Limb (tissue), 2 donors: Measurements from ENCODE around the gene CDC25B.

Experiments used
- DNase-seq, 2 donors: peaks; one replicate each; pipeline ENCODE4 v3.0.0-alpha.2; 2016; ENCODE audit errors: extremely low spot score in 2 of 2

The CDC25B gene

DNA sequence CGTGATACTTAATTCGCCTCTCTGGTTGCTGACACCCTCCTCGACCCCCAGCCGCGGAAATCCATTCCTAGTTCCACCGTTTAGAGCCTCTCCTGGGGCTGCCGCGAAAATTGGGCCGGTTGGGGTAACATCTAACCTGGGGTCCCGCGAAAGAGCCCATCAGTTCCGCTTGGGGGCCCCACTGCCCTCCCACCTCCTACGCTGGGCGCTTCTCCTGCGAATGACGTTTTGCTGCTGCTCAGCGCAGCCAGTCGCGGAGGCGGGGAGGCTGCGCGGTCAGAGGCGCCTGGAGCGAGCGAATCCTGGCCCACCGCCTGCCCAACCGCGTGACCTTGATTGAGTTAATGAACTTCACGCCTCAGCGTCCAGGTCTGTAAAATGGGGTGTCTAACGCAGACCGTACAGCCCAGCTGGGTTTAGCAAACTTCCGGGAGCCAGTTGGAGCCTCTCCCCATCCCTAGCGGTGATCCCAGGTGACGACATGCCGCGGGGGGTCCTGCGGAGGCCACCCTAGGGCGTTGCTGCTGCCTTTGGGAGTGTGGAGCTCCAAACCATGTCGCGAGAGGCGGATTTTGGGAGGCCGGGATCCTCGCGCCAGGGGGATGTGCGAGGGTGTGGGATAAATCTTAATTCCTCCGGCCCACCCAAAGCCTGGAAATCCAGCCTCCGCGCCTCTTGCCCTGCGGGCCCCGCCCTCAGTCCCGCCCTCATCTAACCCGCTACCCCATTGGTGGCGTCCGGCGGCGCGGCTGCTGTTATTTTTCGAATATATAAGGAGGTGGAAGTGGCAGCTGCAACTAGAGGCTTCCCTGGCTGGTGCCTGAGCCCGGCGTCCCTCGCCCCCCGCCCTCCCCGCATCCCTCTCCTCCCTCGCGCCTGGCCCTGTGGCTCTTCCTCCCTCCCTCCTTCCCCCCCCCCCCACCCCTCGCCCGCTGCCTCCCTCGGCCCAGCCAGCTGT is at the start of gene CDC25B:
Gene CDC25B (plus strand): TSS at position 800 of the 958 bp plus-strand sequence. CDS start 222 bp downstream, outside the sequence.
- DNase-seq, result peak; percentile 94 to 95

DNA sequence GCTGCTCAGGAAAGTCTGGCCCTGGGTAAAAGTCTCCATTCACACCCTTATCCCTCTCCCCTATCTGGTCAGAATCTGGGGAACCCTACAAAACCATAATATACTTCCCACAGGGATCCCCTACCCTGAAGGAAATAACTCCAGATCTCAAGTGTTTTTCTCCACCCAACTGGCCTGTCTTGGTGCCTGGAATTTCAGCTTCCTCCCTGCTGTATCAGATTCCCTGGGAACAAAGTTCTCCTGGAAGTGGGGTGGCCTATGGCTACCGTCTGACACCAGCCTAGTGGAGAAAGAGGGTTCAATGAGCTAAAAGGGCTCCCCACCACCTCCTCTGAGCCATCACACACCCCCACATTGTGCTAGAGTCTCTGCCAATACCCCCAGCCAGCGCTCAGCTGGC is 48.6 kb upstream of the CDC25B start:
- DNase-seq, result no peak

DNA sequence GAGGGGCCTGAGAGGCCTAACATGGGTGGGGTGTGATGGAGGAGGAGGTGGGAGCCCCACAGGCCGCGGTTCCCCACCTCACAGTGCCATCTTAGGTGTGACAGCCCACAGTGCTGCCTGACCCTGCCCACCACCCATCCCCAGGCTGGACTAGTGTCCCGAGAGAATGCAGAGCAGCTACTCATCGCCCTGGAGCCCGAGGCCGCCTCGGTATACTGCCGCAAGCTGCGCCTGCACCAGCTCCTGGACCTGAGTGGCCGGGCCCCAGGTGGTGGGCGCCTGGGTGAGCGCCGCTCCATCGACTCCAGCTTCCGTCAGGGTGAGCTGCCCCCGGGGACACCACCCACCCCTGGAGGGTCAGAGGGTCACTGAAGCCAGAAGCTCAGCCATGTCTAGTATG is 48.0 kb upstream of the CDC25B start:
- no peak for DNase-seq

DNA sequence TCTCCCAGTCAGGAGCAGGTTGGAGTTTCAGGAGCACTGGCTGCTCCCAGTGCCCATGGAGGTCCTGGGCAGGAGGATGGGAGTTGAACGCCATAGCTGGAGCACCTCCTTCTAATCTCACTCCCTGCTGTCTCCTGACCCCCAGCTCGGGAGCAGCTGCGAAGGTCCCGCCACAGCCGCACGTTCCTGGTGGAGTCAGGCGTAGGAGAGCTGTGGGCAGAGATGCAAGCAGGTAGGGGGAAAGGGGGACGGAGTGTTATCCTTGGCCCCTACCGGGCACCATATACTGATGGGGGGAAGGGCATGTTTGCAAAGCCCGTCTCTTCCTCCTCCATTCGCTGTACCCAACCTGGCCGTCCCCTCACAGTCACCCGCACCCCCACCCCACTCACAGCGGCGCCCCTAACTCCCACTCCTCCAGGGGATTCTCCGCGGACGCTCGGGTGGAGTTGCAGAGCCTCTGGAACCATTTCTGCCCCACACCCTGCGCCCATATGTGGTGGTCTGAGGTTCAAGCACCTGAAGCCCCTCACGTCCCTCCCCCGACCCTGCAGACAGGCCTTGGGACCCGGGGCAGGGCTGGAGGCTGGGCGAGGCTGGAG is 46.9 kb upstream of the CDC25B start:
- no peak for DNase-seq

DNA sequence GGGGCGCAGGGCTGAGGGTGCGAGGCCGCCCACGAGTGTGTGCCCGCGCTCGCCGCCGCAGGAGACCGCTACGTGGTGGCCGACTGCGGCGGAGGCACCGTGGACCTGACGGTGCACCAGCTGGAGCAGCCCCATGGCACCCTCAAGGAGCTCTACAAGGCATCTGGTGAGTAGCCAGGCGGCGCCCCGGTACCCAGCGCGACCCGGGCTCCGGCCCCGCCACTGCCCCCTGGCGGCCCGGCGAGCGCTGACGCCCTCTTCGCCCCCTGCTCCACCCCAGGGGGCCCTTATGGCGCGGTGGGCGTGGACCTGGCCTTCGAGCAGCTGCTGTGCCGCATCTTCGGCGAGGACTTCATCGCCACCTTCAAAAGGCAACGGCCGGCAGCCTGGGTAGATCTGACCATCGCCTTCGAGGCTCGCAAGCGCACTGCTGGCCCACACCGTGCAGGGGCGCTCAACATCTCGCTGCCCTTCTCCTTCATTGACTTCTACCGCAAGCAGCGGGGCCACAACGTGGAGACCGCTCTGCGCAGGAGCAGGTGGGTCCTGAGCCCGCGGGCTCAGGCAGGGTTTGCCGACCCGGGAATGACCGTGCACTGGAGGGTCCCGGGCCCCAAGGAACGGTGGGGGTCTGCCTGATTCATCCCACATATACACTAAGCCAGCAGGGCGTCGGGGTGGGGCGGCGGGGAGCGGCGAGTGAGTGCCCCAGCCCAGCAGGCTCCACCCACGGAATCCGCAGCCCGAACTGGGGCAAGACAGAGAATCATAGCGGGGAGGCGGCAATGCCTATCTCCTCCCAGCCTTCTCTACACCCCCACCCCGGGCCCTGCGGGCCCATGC is 46.2 kb upstream of the CDC25B start:
- peak in 1 of 2 donors; percentile 73 for DNase-seq

DNA sequence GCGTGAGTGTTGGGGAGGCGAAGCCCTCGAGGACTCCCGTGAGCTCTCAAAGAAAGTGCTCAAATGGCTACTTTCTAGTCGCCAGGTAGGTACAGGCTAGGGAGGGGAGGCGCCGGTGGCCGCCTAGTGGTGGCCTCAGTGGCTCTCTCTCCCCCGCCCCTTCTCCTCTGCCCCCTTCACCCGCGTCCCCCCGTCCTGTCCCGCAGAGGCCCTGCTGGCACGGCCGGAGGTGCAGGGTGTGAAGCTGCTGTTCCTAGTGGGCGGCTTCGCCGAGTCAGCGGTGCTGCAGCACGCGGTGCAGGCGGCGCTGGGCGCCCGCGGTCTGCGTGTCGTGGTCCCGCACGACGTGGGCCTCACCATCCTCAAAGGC is 44.8 kb upstream of the CDC25B start:
- no peak for DNase-seq

DNA sequence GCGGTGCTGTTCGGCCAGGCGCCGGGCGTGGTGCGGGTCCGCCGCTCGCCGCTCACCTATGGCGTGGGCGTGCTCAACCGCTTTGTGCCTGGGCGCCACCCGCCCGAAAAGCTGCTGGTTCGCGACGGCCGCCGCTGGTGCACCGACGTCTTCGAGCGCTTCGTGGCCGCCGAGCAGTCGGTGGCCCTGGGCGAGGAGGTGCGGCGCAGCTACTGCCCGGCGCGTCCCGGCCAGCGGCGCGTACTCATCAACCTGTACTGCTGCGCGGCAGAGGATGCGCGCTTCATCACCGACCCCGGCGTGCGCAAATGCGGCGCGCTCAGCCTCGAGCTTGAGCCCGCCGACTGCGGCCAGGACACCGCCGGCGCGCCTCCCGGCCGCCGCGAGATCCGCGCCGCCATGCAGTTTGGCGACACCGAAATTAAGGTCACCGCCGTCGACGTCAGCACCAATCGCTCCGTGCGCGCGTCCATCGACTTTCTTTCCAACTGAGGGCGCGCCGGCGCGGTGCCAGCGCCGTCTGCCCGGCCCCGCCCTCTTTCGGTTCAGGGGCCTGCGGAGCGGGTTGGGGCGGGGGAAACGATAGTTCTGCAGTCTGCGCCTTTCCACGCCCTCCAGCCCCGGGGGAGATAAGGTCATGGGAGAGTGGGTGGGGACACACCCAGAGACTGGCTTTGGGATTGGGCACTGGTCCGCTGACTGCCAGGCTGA is 44.3 kb upstream of the CDC25B start:
- peak in 1 of 2 donors; percentile 71 for DNase-seq

DNA sequence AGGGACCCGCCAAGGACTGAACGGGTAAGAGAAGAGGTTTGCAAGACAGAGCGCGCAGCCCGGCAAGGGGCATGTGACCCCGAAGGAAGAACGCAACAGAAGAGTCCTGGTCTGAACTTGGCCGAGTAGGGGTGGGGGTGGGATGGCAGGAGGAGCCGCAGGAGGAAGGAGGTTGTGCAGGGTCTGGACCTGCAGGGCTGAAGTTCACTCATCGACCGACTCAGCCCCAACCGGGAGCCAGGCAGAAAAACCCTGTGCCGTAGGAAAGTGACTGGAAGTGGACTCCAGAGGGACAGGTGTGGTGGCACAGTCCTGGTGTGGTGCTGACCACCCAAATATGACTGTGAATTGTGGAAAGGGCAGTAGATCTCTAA is 43.7 kb upstream of the CDC25B start:
- DNase-seq, result no peak

DNA sequence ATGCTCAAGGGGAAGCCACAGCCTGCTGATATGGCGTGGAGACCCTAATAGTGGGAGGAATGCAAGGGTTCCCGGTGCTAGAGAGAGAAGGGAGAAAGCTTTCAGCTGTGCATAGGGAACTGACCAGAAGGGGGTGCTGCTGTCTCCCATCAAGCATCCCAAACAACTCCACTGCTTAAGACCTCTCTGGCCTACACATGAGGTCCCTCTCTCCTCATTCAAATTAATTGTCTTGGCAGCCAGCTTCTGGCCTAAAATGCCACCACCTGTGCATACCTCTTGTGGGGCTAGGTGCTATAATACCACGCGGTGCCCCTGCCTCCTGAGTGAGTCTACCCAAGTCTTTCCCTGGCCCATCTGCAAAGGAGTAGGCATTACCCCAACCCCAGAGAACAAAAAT is 43.0 kb upstream of the CDC25B start:
- DNase-seq, result peak; percentile 75 to 76

DNA sequence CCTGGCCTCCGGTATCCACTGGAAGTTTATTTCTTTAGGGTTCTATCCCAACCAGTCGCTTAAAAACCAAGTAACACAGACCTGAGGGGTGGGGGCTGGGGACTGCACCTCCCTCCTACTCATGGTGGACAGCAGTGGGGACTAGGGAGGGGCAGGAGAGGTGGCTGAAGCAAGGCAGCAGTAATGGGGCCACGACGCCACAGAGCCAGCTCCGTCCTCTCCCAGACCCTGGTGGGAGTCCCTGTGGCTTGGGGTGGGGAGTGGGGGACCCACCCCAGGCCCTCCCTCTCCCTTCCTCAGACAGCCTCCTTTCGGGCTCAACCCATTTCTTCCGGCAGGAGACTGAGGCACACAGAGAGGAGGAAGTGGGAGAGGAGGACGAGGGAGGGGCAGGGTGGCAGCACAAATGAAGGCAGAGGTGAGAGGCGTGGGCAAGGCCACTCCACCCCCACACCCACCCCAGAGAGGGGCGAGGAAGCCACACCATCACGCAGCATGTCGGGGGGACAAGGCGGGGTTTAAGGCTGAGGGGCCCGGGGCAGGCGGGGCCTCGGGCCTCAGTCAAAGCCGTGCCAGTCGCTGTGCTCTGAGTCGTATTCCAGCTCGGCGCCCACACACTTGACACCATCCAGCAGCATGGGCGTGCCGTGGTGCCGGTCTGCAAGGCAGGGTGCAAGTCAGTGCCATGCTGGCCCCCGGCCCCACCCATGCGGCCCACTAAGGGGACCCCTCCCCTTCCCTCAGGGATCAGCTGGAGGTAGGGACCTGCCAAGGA is 42.4 kb upstream of the CDC25B start:
- DNase-seq, result no peak

DNA sequence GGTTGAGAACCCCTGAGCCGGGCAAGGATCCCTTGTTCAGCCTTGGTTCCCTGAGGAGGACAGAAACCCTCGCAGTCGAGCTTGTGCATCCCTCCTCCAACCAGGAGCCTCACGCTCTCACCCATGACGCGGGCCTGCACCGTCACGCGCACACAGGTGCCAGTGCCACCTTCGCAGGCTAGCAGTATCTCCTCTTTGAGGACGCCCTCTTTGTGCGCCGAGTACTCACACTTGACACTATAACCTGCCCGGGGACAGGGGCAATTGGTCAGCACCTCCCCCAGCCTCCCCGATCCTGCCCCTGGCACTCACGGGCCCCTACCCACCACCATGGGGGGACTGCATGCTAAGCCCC is 41.9 kb upstream of the CDC25B start:
- no peak for DNase-seq

DNA sequence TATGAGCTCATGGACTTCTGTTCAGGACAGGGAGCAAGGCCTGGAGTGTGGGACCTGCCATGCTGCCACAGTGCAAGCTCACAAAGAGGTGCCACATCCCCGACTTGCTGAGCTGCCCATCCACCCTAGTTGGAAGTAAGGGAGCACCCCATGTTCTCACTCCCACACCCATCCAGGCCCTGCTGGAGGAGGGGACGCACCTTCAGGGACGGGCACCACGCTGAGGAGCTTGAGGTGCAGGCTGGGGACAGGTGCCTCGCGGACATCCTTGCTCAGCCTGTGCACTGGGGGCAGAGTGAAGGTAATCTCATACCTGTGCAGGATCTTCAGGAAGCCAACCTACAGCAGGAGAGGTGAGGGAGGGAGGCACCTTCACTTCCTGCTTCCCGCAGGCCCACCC is 40.8 kb upstream of the CDC25B start:
- DNase-seq, result no peak

DNA sequence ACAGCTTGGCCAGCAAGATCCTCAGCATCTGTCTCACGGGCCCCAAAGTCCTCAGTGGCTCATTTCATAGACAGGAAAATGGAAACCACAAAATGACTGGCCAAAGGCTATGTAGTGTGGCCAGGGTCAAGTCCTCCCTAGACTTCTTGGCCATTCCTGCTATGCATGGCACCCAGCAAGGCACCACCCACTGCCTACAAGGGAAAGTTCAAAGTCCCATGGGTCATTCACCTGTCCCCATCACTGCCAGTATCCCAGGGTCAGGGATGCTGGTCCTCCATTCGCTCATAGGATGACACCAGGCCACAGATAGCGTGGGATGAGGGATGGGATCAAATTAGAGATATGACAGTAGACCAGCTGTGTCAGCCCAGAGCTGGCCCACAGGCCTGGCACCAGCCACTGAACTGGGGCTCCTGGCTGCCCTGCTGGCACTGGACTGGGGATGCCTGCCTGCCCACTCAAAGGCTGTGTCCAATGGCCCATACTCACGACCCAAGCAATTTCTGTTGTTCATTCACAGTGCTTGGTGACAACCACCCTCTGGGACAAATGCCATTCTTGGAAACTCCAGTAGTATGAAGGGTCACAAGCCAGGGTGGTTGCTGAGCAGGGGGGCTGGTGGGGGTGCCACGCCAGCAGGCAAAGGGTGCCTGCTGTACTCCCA is 40.2 kb upstream of the CDC25B start:
- no peak for DNase-seq

DNA sequence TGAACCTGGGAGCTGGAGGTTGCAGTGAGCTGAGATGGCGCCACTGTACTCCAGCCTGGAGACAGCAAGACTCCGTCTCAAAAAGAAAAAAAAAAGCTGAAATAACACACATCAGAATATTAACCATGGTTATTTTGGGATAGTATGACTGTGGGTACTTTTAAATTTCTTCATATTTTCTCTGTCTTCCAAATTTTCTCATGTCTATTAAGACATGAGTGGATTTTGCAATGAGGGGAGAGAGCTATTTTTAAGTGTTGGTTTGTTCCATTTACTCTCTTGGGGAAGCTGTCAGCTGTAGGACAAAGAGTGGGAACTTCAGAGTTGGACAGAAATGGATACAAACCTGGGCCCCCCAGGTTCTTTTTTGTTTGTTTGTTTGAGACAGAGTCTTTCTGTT is 38.8 kb upstream of the CDC25B start:
- no peak for DNase-seq

DNA sequence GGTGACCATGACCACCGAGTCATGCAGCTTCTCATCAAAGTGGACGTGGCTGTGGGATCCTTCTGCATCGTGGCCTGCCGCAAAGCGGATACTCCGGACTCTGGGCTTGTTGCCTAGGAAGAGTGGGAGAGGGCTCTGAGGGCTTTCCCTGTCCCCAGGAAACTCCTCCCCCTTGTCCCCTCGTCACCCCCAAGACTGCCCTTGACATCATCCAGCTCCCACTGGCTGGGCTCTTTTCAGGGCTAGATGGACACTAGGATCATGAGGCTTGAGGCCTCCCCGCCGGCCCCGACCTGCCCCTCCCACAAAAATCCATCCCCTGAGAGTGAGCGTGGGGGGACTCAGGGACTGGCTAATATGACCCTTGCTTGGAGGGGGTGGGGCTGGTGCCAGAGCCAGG is 37.5 kb upstream of the CDC25B start:
- DNase-seq, result no peak

DNA sequence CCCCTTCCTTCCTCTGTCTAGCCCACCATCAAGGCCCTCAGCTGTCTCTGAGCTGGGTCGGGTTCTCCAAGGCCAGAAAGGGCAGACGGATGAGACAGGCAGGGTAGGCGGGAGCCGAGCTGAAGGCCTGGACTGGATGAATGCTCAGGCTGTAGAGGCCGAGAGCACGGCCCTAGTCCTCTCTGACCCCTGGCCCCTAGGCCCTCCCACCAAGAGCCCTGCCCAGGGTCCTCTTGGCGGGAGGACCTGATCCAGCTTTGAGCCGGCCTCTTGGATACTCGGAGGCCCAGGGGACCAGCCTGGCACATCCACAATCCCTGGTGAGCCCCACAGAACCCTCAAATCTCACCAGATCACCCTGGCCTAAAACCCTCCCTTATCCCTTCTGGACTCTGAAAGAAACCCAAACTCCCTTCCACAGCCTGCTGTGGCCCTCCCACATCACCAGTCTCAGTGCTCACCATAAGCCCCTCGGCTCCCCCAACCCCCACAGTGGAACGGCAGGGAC is 36.7 kb upstream of the CDC25B start:
- DNase-seq, result no peak

DNA sequence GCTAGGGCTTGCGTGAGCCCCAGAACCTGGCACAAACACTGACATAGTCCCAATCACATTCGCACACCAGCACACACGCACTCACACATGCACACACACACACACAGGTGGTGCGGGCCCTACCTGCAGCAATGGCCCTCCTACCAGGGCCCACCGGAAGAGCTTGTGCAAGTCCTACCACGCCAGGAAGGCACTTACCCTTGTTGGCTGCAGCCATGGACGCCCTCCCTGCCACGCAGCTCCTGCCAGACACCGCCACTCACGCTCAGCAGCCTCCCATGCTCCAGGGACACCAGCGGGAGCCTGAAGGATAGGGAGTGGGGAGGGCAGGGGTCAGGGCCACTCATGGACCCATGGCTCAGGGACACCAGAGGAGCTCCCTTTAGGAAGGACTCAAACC is 36.2 kb upstream of the CDC25B start:
- no peak for DNase-seq

DNA sequence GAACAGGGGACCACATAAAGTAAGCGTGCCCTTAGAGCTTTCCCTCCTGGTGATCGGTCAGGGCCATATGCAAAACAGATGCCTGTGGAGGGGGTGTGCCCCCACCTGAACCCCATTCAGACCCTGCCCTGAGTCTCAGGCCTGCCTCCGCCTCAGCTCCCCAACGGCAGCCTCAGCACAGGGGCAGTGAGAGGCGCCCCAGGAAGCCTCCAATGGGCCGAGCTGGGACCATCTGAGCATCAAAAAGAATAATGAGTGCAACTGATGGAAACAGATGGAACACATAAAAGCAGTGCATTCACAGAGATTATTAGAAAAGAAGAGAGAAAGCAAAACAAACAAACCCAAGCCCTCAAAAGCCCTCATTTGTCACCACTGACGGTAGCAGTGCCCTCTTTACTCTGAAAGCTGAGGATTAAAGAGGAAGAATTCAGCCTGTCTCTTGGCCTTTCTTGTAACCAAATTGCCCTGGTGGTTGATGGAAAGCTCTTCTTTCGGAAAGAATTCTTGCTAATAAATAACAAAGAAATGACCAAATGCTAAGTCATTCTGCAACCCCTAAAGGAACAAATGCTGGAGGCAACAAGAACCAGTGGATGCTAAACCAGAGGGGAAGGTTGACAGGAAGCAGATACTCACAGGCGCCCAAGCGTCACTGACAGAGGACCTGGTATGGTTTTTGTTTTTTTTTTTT is 35.3 kb upstream of the CDC25B start:
- no peak for DNase-seq
